ENCODE data around the gene COLEC12.

DNA sequence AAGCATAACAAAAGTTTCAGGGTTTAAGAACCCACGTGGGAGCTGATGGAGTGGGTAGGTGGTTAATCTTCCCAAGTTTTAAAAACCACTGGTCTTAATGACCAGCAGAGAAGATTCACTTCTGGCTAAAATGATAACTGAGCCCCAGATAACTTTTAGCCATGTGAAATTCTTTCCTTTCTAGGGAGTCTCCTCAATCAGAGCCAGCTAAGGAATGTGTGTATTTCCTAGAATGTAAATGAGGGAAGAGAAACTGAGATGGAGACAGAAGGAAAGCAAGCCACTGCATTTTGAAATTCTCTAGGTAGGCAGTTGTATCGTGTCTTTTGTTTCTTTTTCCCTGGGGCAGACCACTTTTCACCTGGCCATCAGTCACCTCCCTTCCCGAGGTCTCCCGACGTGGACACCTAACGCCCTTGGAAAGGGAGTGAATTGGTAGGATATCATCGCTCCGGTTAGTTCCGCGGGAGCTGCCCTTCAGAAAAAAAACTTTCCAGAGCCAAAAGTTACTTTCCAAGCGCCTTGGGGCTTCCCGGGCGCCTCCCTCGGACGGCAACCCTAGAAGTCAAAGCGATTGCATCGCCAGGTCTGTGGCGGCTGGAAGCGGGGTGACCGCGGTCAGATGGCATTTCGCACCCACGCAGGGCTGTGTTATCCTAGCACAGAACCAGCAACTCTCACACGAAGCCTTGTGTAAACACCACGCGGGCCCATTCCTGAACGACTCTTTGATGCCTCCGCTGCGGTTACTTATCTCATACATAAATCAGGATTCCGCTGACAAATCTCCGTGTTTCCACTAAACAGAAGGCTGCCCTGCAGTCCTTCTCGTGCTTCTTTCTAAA, 1.3 kb downstream of the COLEC12 start:
- TF ChIP-seq, protein P1, sequence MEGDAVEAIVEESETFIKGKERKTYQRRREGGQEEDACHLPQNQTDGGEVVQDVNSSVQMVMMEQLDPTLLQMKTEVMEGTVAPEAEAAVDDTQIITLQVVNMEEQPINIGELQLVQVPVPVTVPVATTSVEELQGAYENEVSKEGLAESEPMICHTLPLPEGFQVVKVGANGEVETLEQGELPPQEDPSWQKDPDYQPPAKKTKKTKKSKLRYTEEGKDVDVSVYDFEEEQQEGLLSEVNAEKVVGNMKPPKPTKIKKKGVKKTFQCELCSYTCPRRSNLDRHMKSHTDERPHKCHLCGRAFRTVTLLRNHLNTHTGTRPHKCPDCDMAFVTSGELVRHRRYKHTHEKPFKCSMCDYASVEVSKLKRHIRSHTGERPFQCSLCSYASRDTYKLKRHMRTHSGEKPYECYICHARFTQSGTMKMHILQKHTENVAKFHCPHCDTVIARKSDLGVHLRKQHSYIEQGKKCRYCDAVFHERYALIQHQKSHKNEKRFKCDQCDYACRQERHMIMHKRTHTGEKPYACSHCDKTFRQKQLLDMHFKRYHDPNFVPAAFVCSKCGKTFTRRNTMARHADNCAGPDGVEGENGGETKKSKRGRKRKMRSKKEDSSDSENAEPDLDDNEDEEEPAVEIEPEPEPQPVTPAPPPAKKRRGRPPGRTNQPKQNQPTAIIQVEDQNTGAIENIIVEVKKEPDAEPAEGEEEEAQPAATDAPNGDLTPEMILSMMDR (IDR thresholded peaks at IDR 0.05), result no peak
- TF ChIP-seq EP300 (IDR thresholded peaks at IDR 0.05) (no peak), POLR2A (IDR thresholded peaks at IDR 0.05) (no peak)
